Sigmoid colon (tissue), 7 donors: ENCODE measurements around the gene GLIS1. TPM values are rescaled to one million over a fixed set of nuclear protein-coding genes. Genes with fewer than 3 reads are reported as not detected.

Experiments used
- DNase-seq: peaks from one replicate; pipeline ENCODE4 v3.0.0-alpha.2; 2019
- H3K27ac ChIP-seq, 4 donors: fragments of 200-600 bp; sonication (generic); one replicate each; pipeline ENCODE4 v1.5.1; 2016 to 2019; ENCODE audit warnings: mild to moderate bottlenecking in 1 of 4
- H3K27me3 ChIP-seq, 3 donors: fragments of 200-600 bp; sonication (generic); one replicate each; pipeline ENCODE4 v1.5.1; 2019; ENCODE audit warnings: mild to moderate bottlenecking in 1 of 3
- H3K36me3 ChIP-seq, 4 donors: fragments of 200-600 bp; sonication (generic); one replicate each; pipeline ENCODE4 v1.5.1; 2016 to 2019
- H3K4me1 ChIP-seq, 4 donors: fragments of 200-600 bp; sonication (generic); one replicate each; pipeline ENCODE4 v1.5.1; 2017 to 2019
- H3K4me3 ChIP-seq, 4 donors: fragments of 200-600 bp; sonication (generic); one replicate each; pipeline ENCODE4 v1.5.1; 2017 to 2019; ENCODE audit warnings: mild to moderate bottlenecking in 2 of 4, moderate library complexity in 1 of 4
- H3K9me3 ChIP-seq, 4 donors: fragments of 200-600 bp in 3 of 4; sonication (generic) in 3 of 4; one replicate each; pipeline versions ENCODE4 v1.5.1 to v1.6.1; 2013 to 2019
- EP300 ChIP-seq, 4 donors: sonication (generic); formaldehyde crosslinking; IDR thresholded peaks; one replicate each; pipeline ENCODE4 v1.6.1; 2017; ENCODE audit warnings: antibody characterized with exemption in 4 of 4
- POLR2A ChIP-seq, 2 donors: fragments of 450-650 bp; IDR thresholded peaks; one replicate each; pipeline ENCODE4 v1.6.1; 2016; ENCODE audit warnings: antibody characterized with exemption in 2 of 2, mild to moderate bottlenecking in 2 of 2, moderate library complexity in 2 of 2
- POLR2AphosphoS5 ChIP-seq, 4 donors: sonication (generic); formaldehyde crosslinking; IDR thresholded peaks; one replicate each; pipeline ENCODE4 v1.6.1; 2017; ENCODE audit warnings: antibody characterized with exemption in 4 of 4
- WGBS, 2 donors: extraction: QIAGEN DNeasy Blood & Tissue Kit; methylation state at CpG; one replicate each; pipeline ENCODE4 v1.1.7; 2013; 5-methylcytosine and 5-hydroxymethylcytosine counted together
- intact Hi-C: fragments of 100-400 bp; cut with DNase I; formaldehyde crosslinking; loops from one replicate; pipeline ENCODE4 v1.15.1; 2023
- polyA plus RNA-seq, 3 donors: library from polyadenylated mRNA; stranded (reverse); fragments of 200-250 nt; gene quantifications; one replicate each; pipeline ENCODE4 v1.2.3, GENCODE V29; 2013
- total RNA-seq, 4 donors: library from RNA; depleted of rRNA; stranded (reverse); fragments of >200 nt; gene quantifications; one replicate each; pipeline ENCODE4 v1.1.0, GENCODE V29; 2016
- TF ChIP-seq, protein P1 (sequence below), 4 experiments: fragments of 450-650 bp in 3 of 4; fragments of 200-600 bp in 1 of 4; IDR thresholded peaks; one replicate each; pipeline ENCODE4 v1.5.1; 2016 to 2019; ENCODE audit warnings: antibody characterized with exemption in 4 of 4, mild to moderate bottlenecking in 3 of 4, moderate library complexity in 2 of 4
- donor health status: healthy with polysubstance abuse.
- donor health status: Bipolar disorder and iron deficiency.
- donor health status: healthy.

GLIS1 gene
- total and polyA plus RNA-seq, 7 donors: 0.16 to 0.83 (median 0.32) TPM; not detected in 4

DNA sequence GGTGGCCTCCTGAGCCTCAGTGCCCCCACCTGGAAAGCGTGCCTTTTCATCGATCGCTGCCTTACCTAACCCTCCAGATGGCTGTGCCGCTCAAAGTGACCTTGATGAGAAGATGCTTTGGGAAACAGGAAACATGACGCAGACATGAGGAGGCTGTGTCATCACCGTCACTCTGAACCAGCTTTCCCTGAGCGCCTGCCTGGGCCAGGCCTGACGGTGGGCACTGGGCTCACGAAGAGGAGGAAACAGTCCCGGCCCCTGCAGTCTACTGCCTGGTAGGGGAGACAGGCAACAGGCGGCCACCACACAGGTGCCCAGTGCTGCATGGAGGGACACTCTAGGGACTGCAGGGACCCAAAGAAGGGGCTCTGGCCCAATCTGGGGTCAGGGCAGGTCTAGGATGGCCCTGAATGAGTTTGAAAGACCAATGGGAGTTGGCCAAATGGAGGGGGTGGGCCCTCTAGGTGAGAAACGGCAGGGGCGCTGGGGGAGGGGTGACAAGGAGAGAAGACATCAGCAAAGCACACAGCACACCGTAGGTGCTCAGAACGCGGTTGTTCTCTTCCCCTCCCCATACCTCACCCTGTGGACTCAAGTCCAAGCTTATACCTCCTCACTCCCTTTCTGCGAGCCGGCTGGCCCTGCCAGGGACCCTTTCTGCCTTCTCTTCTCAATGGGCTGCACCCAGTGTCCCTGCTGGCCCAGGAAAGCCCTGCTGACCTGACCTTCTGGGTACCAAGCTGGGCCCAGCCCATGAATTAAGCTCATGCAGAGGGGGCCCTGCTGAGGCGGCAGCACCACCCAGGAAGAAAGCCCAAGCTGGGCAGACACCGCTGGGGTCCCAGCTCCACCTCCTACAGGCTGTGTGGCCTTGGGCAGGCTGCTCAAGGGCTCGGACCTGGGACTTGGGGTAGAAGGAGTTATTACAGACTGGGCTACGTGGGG, 44.9 kb downstream of the GLIS1 start:
- H3K4me1 ChIP-seq: no peaks in the 10 kb centered on the region
- H3K36me3 ChIP-seq: no peaks in the 10 kb centered on the region
- no peak overlapping the region for H3K27ac ChIP-seq
- WGBS, 2 donors: 89 to 91% methylated on average over 22 of the region's 22 CpGs
- intact Hi-C loops: no loop called here
- H3K9me3 ChIP-seq: no peaks in the 10 kb centered on the region
- H3K4me3 ChIP-seq: no peak overlapping the region
- H3K27me3 ChIP-seq: peaks cover 0 to 15% (median 7%) of the 10 kb centered on the region in 3 donors
- DNase-seq: no peak
- TF ChIP-seq POLR2A (IDR thresholded peaks at IDR 0.05) (no peak), EP300 (IDR thresholded peaks at IDR 0.05) (no peak), POLR2AphosphoS5 (IDR thresholded peaks at IDR 0.05) (no peak)
- TF ChIP-seq, protein P1, sequence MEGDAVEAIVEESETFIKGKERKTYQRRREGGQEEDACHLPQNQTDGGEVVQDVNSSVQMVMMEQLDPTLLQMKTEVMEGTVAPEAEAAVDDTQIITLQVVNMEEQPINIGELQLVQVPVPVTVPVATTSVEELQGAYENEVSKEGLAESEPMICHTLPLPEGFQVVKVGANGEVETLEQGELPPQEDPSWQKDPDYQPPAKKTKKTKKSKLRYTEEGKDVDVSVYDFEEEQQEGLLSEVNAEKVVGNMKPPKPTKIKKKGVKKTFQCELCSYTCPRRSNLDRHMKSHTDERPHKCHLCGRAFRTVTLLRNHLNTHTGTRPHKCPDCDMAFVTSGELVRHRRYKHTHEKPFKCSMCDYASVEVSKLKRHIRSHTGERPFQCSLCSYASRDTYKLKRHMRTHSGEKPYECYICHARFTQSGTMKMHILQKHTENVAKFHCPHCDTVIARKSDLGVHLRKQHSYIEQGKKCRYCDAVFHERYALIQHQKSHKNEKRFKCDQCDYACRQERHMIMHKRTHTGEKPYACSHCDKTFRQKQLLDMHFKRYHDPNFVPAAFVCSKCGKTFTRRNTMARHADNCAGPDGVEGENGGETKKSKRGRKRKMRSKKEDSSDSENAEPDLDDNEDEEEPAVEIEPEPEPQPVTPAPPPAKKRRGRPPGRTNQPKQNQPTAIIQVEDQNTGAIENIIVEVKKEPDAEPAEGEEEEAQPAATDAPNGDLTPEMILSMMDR (IDR thresholded peaks at IDR 0.05): no peak

DNA sequence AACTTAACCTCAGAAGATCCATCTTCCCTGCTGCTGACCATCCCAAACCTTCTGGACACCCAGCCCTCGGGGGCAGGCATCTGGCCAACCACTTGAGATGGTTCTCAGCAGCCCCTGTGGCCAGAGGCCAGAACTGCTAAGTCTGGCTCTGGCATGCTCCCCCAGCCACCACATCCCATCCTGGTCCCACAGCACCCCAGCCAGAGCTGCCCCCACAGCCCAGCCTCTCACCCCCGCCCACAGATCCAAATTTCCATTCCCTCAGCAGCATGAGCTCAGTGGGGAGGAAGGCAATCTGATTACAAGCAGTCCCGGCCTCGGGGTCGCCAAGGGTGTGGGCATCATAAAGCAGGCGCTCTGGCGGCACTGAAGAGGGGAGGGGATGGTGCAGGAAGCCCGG, 45.6 kb downstream of the GLIS1 start:
- intact Hi-C loops: no loop called here
- H3K9me3 ChIP-seq: no peaks in the 10 kb centered on the region
- no peaks in the 10 kb centered on the region for H3K4me1 ChIP-seq
- H3K27me3 ChIP-seq: peaks cover 0 to 22% (median 9%) of the 10 kb centered on the region in 3 donors
- no peak for TF ChIP-seq EP300 (IDR thresholded peaks at IDR 0.05)
- TF ChIP-seq POLR2AphosphoS5 (IDR thresholded peaks at IDR 0.05): no peak
- TF ChIP-seq, protein P1 (IDR thresholded peaks at IDR 0.05): no peak
- TF ChIP-seq POLR2A (IDR thresholded peaks at IDR 0.05): no peak
- no peak overlapping the region for H3K27ac ChIP-seq
- no peaks in the 10 kb centered on the region for H3K36me3 ChIP-seq
- H3K4me3 ChIP-seq: no peak overlapping the region
- DNase-seq: no peak
- WGBS, 2 donors: 48 to 62% methylated on average over 8 of the region's 8 CpGs

GRCh38 chr1:53691326-53691725, 47.6 kb downstream of the GLIS1 start:
- no peaks in the 10 kb centered on the region for H3K9me3 ChIP-seq
- H3K36me3 ChIP-seq: no peaks in the 10 kb centered on the region
- peaks cover 0 to 42% (median 27%) of the 10 kb centered on the region in 3 donors for H3K27me3 ChIP-seq
- H3K4me3 ChIP-seq: no peak overlapping the region
- WGBS, 2 donors: 81 to 89% methylated on average over 7 of the region's 7 CpGs
- no peak for TF ChIP-seq EP300 (IDR thresholded peaks at IDR 0.05)
- TF ChIP-seq, protein P1 (IDR thresholded peaks at IDR 0.05): no peak
- no peak for TF ChIP-seq POLR2AphosphoS5 (IDR thresholded peaks at IDR 0.05)
- no peak for TF ChIP-seq POLR2A (IDR thresholded peaks at IDR 0.05)
- no peaks in the 10 kb centered on the region for H3K4me1 ChIP-seq
- intact Hi-C loops: no loop called here
- DNase-seq: no peak
- H3K27ac ChIP-seq: no peak overlapping the region

GRCh38 chr1:53690411-53690810, 48.6 kb downstream of the GLIS1 start:
- Histone ChIP-seq H3K27ac (no peak overlapping the region), H3K4me1 (no peaks in the 10 kb centered on the region), H3K36me3 (no peaks in the 10 kb centered on the region), H3K9me3 (no peaks in the 10 kb centered on the region), H3K4me3 (no peak overlapping the region), H3K27me3 (peaks cover 0 to 51% (median 27%) of the 10 kb centered on the region in 3 donors)
- intact Hi-C loops: no loop called here
- no peak for TF ChIP-seq EP300 (IDR thresholded peaks at IDR 0.05)
- TF ChIP-seq POLR2AphosphoS5 (IDR thresholded peaks at IDR 0.05): no peak
- TF ChIP-seq, protein P1 (IDR thresholded peaks at IDR 0.05): no peak
- TF ChIP-seq POLR2A (IDR thresholded peaks at IDR 0.05): no peak
- DNase-seq: no peak
- WGBS, 2 donors: 52 to 88% methylated on average over 11 of the region's 11 CpGs
